ENCODE data around the gene PLXNB2.

Gene PLXNB2

DNA sequence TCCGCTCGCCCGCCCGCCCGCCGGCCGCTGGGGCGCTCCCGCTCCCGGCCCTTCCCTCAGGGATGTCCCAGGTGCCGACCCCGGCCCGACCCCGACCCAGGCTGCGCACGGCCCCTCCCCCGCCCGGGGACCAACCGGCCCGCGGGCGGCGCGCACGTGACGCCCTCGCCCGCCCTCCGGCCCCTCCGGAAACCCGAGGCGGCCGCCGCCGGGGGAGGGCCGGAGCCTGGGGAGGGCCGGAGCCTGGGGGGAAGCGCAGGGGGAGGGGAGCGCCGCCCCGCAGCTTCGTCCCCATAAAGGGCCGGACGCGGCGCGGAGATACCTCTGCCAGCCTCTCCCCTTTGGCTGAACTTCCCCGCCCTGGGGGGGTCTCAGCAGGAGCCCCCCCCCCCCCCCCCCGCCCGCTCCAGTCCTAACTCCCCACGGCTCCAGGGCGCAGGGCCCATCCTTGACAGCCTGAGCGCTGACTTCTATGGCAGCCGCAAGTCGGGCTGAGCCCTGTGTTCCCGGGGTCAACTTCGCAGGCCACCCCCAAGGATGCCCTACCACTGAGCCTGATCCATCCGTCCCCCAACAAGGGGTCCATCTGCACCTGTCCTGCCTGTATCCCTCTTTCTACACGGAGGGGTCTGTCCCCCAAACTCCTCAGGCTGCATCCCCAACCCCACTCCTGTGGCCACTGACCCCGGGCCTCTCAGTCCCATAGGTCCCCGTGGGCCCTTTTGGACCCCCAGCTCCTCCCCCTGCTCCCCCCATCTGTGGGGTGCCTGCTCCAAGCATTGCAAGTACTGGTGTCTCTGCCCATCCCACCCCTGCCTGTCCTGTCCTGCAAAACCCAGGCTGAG lies 45.6 kb downstream of the PLXNB2 start, which contains the start of gene MAPK12:
MAPK12 (minus strand) TSS at position 69 of the 845 bp plus-strand sequence. CDS start 174 bp downstream, outside the sequence.
- peak within 1 kb of the TSS; percentile 75 for H3K4me3 Mint-ChIP-seq
- peaks cover 40% of the 10 kb centered on the region for H3K4me1 Mint-ChIP-seq
- no peaks in the 10 kb centered on the region for H3K36me3 Mint-ChIP-seq (ENCODE audit: low read depth)
- peaks cover 12% of the 10 kb centered on the region for H3K27me3 Mint-ChIP-seq (ENCODE audit: low read depth, poor library complexity)
- TF ChIP-seq, protein P1, sequence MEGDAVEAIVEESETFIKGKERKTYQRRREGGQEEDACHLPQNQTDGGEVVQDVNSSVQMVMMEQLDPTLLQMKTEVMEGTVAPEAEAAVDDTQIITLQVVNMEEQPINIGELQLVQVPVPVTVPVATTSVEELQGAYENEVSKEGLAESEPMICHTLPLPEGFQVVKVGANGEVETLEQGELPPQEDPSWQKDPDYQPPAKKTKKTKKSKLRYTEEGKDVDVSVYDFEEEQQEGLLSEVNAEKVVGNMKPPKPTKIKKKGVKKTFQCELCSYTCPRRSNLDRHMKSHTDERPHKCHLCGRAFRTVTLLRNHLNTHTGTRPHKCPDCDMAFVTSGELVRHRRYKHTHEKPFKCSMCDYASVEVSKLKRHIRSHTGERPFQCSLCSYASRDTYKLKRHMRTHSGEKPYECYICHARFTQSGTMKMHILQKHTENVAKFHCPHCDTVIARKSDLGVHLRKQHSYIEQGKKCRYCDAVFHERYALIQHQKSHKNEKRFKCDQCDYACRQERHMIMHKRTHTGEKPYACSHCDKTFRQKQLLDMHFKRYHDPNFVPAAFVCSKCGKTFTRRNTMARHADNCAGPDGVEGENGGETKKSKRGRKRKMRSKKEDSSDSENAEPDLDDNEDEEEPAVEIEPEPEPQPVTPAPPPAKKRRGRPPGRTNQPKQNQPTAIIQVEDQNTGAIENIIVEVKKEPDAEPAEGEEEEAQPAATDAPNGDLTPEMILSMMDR (IDR thresholded peaks at IDR 0.05) = no peak
- no peak within 1 kb of the TSS for H3K27ac Mint-ChIP-seq
- no peaks in the 10 kb centered on the region for H3K9me3 Mint-ChIP-seq
- DNase-seq = peak; percentile 81

DNA sequence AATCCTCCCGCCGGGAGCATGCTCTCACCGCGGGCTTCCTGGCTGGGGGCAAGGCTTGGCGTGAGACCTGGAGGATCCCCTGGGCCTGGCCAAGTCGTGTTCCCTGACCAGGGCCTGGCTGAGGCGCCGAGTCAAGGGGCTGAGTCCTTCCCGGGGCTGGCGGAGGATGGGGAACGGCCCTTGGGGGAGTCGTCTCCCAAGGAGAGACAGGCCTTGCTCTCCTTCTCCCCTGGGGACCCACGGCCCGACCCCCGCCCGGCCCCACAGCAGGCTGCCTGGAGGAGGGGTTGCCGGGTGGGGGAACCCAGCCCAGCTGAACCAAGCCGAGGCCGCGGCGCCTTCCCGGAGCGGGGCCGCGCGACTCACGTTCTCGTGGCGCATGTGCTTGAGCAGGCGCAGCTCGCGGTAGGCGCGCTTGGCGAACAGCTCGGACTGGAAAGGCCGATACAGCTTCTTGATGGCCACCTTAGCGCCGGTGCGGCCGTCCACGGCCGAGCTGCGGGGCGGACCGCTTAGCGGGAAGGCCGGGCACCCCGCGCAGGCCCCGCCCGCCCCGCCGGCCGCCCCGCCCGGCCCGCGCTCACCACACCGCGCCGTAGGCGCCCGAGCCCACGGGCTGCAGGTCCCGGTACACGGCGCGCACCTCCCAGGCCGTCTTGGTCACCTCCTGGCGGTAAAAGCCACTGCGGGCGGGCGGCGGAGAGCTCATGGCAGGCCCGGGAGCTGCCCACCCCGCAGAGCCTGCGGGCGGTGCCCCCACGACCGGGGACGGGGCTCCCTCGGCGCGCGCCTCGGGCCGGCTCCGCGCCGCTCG lies 46.4 kb downstream of the PLXNB2 start:
- H3K27me3 Mint-ChIP-seq (ENCODE audit: low read depth, poor library complexity) = peaks cover 6% of the 10 kb centered on the region
- no peak overlapping the region for H3K27ac Mint-ChIP-seq
- H3K4me1 Mint-ChIP-seq = peaks cover 40% of the 10 kb centered on the region
- no peaks in the 10 kb centered on the region for H3K9me3 Mint-ChIP-seq
- DNase-seq = peak; percentile 68
- TF ChIP-seq, protein P1 (IDR thresholded peaks at IDR 0.05) = no peak
- H3K4me3 Mint-ChIP-seq = peak overlapping the region; percentile 64
- H3K36me3 Mint-ChIP-seq (ENCODE audit: low read depth) = no peaks in the 10 kb centered on the region

DNA sequence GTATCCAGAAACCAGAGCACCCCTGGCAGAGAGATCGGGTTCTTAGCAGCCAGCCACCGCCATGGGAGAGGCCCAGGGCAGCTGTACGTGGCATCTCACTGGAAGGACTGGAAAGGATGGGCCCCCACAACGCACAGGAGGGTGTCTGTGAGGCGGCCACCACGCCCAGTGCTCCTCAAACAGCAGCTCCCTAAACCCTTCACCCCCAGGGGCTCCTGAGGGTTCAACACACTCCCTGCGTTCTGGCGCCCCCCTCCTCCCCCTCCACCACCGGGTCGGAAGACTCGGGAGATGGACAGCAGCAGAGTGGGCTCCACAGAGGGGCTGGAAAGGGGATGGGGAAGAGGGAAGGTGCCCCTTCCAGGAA lies 47.0 kb downstream of the PLXNB2 start:
- no peak for DNase-seq
- no peak overlapping the region for H3K27ac Mint-ChIP-seq
- H3K4me3 Mint-ChIP-seq = peak overlapping the region; percentile 64
- TF ChIP-seq, protein P1 (IDR thresholded peaks at IDR 0.05) = no peak
- peaks cover 40% of the 10 kb centered on the region for H3K4me1 Mint-ChIP-seq
- H3K27me3 Mint-ChIP-seq (ENCODE audit: low read depth, poor library complexity) = peaks cover 5% of the 10 kb centered on the region
- no peaks in the 10 kb centered on the region for H3K36me3 Mint-ChIP-seq (ENCODE audit: low read depth)
- no peaks in the 10 kb centered on the region for H3K9me3 Mint-ChIP-seq

DNA sequence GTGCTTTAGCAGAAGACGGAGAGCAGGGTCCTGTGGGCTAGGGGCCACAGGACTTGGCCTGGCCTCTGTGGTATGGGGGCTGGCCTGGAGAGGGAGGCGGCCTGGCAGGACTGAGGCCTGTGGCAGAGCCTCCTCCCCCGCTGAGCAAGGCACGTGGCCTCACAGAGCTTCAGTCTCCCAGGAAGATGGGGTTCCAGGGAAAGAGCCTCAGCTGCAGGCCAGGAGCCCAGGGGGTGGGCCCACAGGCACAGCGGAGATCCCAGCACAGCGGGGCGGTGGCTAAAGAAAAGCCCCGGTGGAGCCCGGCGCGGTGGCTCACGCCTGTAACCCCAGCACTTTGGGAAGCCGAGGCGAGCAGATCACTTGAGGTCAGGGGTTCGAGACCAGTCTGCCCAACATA lies 48.1 kb downstream of the PLXNB2 start:
- no peaks in the 10 kb centered on the region for H3K36me3 Mint-ChIP-seq (ENCODE audit: low read depth)
- peaks cover 2% of the 10 kb centered on the region for H3K27me3 Mint-ChIP-seq (ENCODE audit: low read depth, poor library complexity)
- H3K9me3 Mint-ChIP-seq = no peaks in the 10 kb centered on the region
- TF ChIP-seq, protein P1 (IDR thresholded peaks at IDR 0.05) = no peak
- H3K27ac Mint-ChIP-seq = no peak overlapping the region
- H3K4me1 Mint-ChIP-seq = peaks cover 35% of the 10 kb centered on the region
- DNase-seq = no peak
- peak overlapping the region; percentile 59 for H3K4me3 Mint-ChIP-seq

DNA sequence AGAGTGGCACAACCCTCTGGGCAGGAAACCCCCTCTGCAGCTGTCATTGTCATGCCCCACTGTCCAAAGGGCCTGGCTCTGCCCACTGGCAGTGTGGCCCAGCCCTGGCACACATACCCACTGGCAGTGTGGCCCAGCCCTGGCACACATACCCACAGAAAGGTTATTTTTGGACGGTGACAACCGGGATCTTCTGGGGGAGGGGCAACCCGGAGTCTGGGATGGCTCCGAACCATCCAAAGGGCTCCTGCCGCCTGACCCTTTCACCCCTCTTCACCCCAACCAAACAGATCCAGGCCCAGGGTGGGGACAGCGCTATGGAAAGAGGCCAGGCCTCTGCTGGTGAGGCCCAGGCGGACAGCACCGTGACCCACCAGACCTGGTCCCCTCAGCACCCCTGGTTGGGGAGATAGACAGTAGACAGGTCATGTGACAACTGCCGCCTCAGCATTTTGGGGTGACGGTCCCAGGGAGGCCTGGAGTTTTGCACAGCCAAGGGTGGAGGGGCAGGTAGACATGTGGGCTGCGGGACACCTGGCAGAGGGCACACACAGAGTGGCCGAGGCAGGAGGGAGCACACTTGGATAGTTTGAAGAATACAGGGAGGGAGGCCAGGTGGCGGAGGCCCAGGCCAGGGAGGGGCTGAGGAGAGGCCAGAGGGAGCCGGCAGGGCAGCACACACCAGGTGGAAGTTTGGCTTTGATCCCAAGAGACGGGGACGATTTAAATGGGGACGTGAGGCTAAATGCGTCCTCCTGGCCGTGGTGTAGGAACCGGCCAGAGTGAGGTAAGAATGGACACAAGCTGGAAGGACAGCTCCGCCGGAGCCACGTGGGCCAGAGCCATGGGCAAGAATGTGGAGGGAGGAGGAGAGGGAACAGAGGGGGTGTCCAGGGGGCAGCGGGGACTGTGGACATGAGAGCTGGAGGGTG lies 48.8 kb downstream of the PLXNB2 start:
- TF ChIP-seq, protein P1 (IDR thresholded peaks at IDR 0.05) = no peak
- no peaks in the 10 kb centered on the region for H3K36me3 Mint-ChIP-seq (ENCODE audit: low read depth)
- no peaks in the 10 kb centered on the region for H3K9me3 Mint-ChIP-seq
- no peak for DNase-seq
- peaks cover 35% of the 10 kb centered on the region for H3K4me1 Mint-ChIP-seq
- no peaks in the 10 kb centered on the region for H3K27me3 Mint-ChIP-seq (ENCODE audit: low read depth, poor library complexity)
- H3K27ac Mint-ChIP-seq = no peak overlapping the region
- peak overlapping the region; percentile 52 for H3K4me3 Mint-ChIP-seq
